ENCODE data around the gene COG5.

DNA sequence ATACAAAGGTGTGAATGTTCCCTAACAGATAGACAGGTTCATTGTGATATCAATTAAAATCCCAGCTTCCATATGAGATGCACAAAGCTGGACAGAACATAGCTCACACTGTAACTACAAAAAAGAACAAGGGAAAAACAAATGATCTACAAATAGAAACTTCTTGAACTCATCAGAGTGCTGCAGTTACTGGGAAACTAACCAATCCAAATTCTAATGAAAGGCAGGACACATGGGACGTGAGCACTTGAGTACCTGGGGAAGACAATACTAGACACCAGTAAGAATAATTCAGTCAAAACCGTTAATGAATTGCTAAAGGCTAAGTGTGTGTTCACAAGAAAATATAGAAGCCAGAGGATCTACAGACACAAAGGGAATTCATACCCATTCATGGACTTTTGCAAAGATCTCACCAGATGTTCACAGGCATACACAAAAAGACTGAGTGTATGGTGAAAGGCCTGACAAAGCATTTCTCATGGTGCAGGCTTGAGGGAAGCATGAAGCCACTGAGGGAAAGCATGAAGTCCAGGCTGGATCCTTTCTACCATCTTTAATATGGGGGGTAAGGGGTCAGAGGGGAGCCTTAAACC, 101.7 kb downstream of the COG5 start:
- TF ChIP-seq, protein P1, sequence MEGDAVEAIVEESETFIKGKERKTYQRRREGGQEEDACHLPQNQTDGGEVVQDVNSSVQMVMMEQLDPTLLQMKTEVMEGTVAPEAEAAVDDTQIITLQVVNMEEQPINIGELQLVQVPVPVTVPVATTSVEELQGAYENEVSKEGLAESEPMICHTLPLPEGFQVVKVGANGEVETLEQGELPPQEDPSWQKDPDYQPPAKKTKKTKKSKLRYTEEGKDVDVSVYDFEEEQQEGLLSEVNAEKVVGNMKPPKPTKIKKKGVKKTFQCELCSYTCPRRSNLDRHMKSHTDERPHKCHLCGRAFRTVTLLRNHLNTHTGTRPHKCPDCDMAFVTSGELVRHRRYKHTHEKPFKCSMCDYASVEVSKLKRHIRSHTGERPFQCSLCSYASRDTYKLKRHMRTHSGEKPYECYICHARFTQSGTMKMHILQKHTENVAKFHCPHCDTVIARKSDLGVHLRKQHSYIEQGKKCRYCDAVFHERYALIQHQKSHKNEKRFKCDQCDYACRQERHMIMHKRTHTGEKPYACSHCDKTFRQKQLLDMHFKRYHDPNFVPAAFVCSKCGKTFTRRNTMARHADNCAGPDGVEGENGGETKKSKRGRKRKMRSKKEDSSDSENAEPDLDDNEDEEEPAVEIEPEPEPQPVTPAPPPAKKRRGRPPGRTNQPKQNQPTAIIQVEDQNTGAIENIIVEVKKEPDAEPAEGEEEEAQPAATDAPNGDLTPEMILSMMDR (IDR thresholded peaks at IDR 0.05; ENCODE audit: low read length), result no peak
- TF ChIP-seq EZH2 (IDR thresholded peaks at IDR 0.05; ENCODE audit: borderline replicate concordance, low read length), result no peak
